GM12878 (cell line): ENCODE results near the gene WDR38. TPM values are rescaled to one million over a fixed set of nuclear protein-coding genes. Genes with fewer than 3 reads are reported as not detected.

Experiments
- ATAC-seq: fragments of 200-7000 bp; cut with Tn5 transposase; 3 replicates; pipeline ENCODE4 v1.9.1; 2020; ENCODE audit warnings: mild to moderate bottlenecking, moderate library complexity
- BruUV-seq: library from RNA; stranded (reverse); fragments of 400-500 nt; replicated peaks from 2 replicates; lab custom pipeline; 2021; lab: Mats Ljungman, UMichigan
- CTCF ChIA-PET: fragments of 300-600 bp; sonication (Branson Sonifier 250); formaldehyde crosslinking; extraction: SDS; loops from one replicate; lab custom pipeline; 2021; ENCODE audit warnings: inconsistent platforms; lab: Yijun Ruan, JAX
- POLR2A ChIA-PET: fragments of 350-600 bp; formaldehyde crosslinking; extraction: SDS; loops from one replicate; lab custom pipeline; 2021; ENCODE audit warnings: inconsistent platforms; lab: Charles Lee
- RAD21 ChIA-PET: fragments of 300-600 bp; sonication (Branson Sonifier 250); formaldehyde crosslinking; loops from one replicate; lab custom pipeline; 2023; ENCODE audit warnings: antibody characterized with exemption; ENCODE audit not compliant: unreplicated experiment; lab: Charles Lee
- SMC1A ChIA-PET: fragments of 300-600 bp; sonication (Branson Sonifier 250); formaldehyde crosslinking; loops from one replicate; lab custom pipeline; 2023; ENCODE audit not compliant: unreplicated experiment, uncharacterized antibody; lab: Charles Lee
- DNase-seq: peaks from one replicate; pipeline ENCODE4 v3.0.0-alpha.2; 2011; ENCODE audit warnings: low read depth, low spot score
- FAIRE-seq: peaks from 3 replicates; lab custom pipeline; 2011; peaks lifted over from hg19 to GRCh38; lab: Jason Lieb, UNC
- H2AFZ ChIP-seq: 2 replicates; pipeline ENCODE4 v1.6.0; 2011; ENCODE audit warnings: low read depth, low read length, control low read depth; ENCODE audit not compliant: control insufficient read depth
- H3K27ac ChIP-seq: 2 replicates; pipeline ENCODE4 v1.5.1; 2011; ENCODE audit warnings: control low read depth; ENCODE audit not compliant: control insufficient read depth, insufficient read depth
- H3K27me3 ChIP-seq, 2 experiments: replicated peaks in 1 of 2; 2 replicates each; pipeline versions ENCODE4 v1.6.0 to v1.6.1; 2011; ENCODE audit warnings: low read length in 1 of 2; ENCODE audit not compliant: control insufficient read depth in 2 of 2, insufficient read depth in 2 of 2
- H3K36me3 ChIP-seq, 2 experiments: 2 replicates each; pipeline ENCODE4 v1.5.1; 2011; ENCODE audit warnings: low read length in 1 of 2; ENCODE audit not compliant: control insufficient read depth in 2 of 2, insufficient read depth in 2 of 2
- H3K4me1 ChIP-seq: 2 replicates; pipeline ENCODE4 v1.6.1; 2011; ENCODE audit warnings: mild to moderate bottlenecking, low read length, moderate library complexity, mixed read lengths; ENCODE audit not compliant: control insufficient read depth, insufficient read depth
- H3K4me2 ChIP-seq: 2 replicates; pipeline ENCODE4 v1.6.0; 2011; ENCODE audit warnings: control low read depth; ENCODE audit not compliant: control insufficient read depth, insufficient read depth
- H3K4me3 ChIP-seq: fragments of 200-600 bp; sonication (generic); 2 replicates; pipeline ENCODE4 v1.5.1; 2016
- H3K79me2 ChIP-seq: 2 replicates; pipeline ENCODE4 v1.6.0; 2011; ENCODE audit warnings: low read length; ENCODE audit not compliant: control insufficient read depth, insufficient read depth
- H3K9ac ChIP-seq: 2 replicates; pipeline ENCODE4 v1.8.0; 2011; ENCODE audit warnings: low read length, control low read depth, mixed read lengths; ENCODE audit not compliant: control insufficient read depth, insufficient read depth
- H3K9me3 ChIP-seq: replicated peaks from 3 replicates; pipeline ENCODE4 v1.5.1; 2011; ENCODE audit warnings: mild to moderate bottlenecking, low read length; ENCODE audit not compliant: control insufficient read depth, insufficient read depth
- H4K20me1 ChIP-seq: 2 replicates; pipeline ENCODE4 v1.6.0; 2011; ENCODE audit not compliant: control insufficient read depth, insufficient read depth
- CREB1 ChIP-seq: IDR thresholded peaks from 2 replicates; pipeline ENCODE4 v1.6.1; 2012; ENCODE audit warnings: low read depth, mild to moderate bottlenecking, inconsistent platforms
- MEF2A ChIP-seq: IDR thresholded peaks from 2 replicates; pipeline ENCODE4 v1.6.1; 2011; ENCODE audit warnings: low read depth, mild to moderate bottlenecking, low read length, moderate library complexity; ENCODE audit not compliant: insufficient read depth
- WGBS: methylation state at CpG from one replicate; pipeline ENCODE4 v1.1.6; 2016; ENCODE audit warnings: low lambda C conversion rate; ENCODE audit not compliant: insufficient replicate concordance, insufficient coverage; ENCODE audit errors: missing lambda C conversion rate; 5-methylcytosine and 5-hydroxymethylcytosine counted together
- in situ Hi-C: fragments of 300-500 bp; cut with MboI; formaldehyde crosslinking; loops from 9 replicates; pipeline ENCODE4 v1.14.3; 2018; ENCODE audit warnings: mixed read lengths
- intact Hi-C: fragments of 100-400 bp; cut with micrococcal nuclease; formaldehyde crosslinking; loops from one replicate; pipeline ENCODE4 v1.14.2; 2022; ENCODE audit not compliant: unreplicated experiment
- polyA plus RNA-seq, 11 experiments: library from polyadenylated mRNA; depleted of rRNA in 4 of 11; unstranded in 6 of 11; stranded (reverse) in 5 of 11; fragments of >200 nt; fragmentation: Nextera tagmentation in 4 of 11; fragmentation: Illumina TruSeq in 1 of 11; extraction: Ambion mirVana in 4 of 11; extraction: Trizol in 1 of 11; gene quantifications; 1 replicate in 1 of 11; 2 replicates in 10 of 11; pipeline versions ENCODE4 v1.2.1 to v1.2.3, GENCODE V29; 2011 to 2016; ENCODE audit warnings: inconsistent platforms in 2 of 11, missing spikeins in 2 of 11, low read depth in 1 of 11
- total RNA-seq, 4 experiments: library from RNA; depleted of rRNA in 3 of 4; stranded (reverse); fragments of >200 nt in 3 of 4; fragmentation: Illumina TruSeq in 1 of 4; extraction: Trizol in 1 of 4; gene quantifications; 2 replicates each; pipeline versions ENCODE4 v1.2.1 to v1.2.3, GENCODE V29; 2013 to 2021
- TF ChIP-seq, protein P1 (sequence below): fragments of 450-650 bp; IDR thresholded peaks from 2 replicates; pipeline ENCODE4 v1.6.1; 2018; ENCODE audit warnings: borderline replicate concordance, mild to moderate bottlenecking; ENCODE audit not compliant: partially characterized antibody
- TF ChIP-seq, protein P2 (sequence below): fragments of 450-650 bp; formaldehyde crosslinking; IDR thresholded peaks from 2 replicates; pipeline ENCODE4 v1.4.0; 2020; ENCODE audit warnings: mild to moderate bottlenecking, moderate library complexity

Gene WDR38
- total and polyA plus RNA-seq, 10 of the 15 experiments (the other 5 are each of a cell fraction or from before 2014, with no cell fraction given) = not detected

DNA sequence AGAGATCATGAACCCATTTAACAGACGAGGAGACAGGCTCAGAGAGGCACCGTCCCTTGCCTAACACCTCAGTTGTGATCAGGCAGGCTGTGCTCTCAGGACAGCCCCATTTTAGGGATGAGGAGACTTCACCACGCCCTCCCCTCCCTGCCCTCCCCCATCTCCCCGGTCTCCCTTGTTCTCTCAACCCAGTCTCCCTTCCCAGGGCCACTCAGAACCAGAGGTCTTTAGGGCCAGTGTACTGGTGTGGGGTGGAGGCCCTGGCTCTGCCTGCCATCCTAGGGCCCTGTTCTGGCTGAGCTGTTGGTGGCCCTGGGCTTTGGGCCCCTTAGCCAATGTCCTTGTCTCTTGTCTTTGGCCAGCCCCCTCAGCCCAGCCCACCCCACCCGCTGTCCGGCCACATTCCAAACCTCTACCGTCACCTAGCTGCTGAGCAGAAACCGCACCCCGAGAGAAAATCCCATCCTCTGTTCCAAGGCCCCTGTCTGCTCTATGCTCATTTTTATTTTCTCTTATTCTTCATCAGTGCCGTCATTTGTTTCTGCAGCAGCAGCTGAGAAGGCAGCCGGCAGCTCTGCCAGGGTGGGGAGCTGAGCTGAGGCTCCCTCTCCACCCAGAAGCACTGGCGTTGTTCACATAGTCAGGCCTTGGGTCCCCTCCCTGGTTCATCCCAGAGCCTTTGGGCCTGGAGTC lies 42.5 kb upstream of the WDR38 start (continued):
- TF ChIP-seq, protein P1, sequence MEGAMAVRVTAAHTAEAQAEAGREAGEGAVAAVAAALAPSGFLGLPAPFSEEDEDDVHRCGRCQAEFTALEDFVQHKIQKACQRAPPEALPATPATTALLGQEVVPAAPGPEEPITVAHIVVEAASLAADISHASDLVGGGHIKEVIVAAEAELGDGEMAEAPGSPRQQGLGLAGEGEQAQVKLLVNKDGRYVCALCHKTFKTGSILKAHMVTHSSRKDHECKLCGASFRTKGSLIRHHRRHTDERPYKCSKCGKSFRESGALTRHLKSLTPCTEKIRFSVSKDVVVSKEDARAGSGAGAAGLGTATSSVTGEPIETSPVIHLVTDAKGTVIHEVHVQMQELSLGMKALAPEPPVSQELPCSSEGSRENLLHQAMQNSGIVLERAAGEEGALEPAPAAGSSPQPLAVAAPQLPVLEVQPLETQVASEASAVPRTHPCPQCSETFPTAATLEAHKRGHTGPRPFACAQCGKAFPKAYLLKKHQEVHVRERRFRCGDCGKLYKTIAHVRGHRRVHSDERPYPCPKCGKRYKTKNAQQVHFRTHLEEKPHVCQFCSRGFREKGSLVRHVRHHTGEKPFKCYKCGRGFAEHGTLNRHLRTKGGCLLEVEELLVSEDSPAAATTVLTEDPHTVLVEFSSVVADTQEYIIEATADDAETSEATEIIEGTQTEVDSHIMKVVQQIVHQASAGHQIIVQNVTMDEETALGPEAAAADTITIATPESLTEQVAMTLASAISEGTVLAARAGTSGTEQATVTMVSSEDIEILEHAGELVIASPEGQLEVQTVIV = no peak
- TF ChIP-seq, protein P2, sequence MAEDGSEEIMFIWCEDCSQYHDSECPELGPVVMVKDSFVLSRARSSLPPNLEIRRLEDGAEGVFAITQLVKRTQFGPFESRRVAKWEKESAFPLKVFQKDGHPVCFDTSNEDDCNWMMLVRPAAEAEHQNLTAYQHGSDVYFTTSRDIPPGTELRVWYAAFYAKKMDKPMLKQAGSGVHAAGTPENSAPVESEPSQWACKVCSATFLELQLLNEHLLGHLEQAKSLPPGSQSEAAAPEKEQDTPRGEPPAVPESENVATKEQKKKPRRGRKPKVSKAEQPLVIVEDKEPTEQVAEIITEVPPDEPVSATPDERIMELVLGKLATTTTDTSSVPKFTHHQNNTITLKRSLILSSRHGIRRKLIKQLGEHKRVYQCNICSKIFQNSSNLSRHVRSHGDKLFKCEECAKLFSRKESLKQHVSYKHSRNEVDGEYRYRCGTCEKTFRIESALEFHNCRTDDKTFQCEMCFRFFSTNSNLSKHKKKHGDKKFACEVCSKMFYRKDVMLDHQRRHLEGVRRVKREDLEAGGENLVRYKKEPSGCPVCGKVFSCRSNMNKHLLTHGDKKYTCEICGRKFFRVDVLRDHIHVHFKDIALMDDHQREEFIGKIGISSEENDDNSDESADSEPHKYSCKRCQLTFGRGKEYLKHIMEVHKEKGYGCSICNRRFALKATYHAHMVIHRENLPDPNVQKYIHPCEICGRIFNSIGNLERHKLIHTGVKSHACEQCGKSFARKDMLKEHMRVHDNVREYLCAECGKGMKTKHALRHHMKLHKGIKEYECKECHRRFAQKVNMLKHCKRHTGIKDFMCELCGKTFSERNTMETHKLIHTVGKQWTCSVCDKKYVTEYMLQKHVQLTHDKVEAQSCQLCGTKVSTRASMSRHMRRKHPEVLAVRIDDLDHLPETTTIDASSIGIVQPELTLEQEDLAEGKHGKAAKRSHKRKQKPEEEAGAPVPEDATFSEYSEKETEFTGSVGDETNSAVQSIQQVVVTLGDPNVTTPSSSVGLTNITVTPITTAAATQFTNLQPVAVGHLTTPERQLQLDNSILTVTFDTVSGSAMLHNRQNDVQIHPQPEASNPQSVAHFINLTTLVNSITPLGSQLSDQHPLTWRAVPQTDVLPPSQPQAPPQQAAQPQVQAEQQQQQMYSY (CRISPR knock-in tag) = no peak

DNA sequence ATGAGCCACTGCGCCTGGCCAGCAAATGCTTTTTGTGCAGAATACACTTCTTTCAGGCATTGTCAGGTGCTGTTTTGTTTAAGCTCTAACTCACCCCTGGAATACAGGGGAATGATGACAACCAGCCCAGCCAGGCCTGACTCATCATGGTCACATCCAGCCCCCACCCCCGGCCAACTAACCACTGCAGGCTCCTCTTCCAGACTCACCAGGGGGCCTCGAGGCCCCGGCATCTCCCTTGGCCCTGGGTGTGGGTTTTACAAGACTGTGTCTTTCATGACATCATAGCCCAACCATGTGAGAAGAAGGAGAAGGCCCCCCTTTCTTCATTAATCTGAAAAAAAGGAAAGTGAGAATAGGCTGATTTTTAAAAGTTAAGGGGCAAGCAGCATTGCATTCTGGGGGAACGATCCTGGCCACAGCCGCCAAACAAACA lies 40.8 kb upstream of the WDR38 start:
- ChIA-PET POLR2A (interaction anchor here (0.9 kb wide), 1 partner anchor 79 kb away, joined by 3 read pairs; no protein-coding TSS in a partner anchor), SMC1A (no interaction called here), RAD21 (interaction anchor here (0.6 kb wide), 1 partner anchor 10 kb away, joined by 3 read pairs; no protein-coding TSS in a partner anchor), CTCF (interaction anchor here (0.7 to 1.0 kb wide), 2 partner anchors 28 to 47 kb away, joined by 3 read pairs; no protein-coding TSS in a partner anchor)
- ATAC-seq (no peak; the same call in 2 of the 3 replicates), DNase-seq (no peak), FAIRE-seq (no peak)
- no peak overlapping the region for H2AFZ ChIP-seq
- H3K4me1 ChIP-seq = no peaks in the 10 kb centered on the region
- no peaks in the 10 kb centered on the region for H4K20me1 ChIP-seq
- TF ChIP-seq MEF2A (no peak), CREB1 (0 out of 2 replicates have a peak, but pooled peaks have one; percentile 28)
- WGBS = 64% methylated on average over 6 of the region's 6 CpGs
- H3K36me3 ChIP-seq = no peaks in the 10 kb centered on the region
- intact Hi-C loops (no loop called here), in situ Hi-C loops (no loop called here)
- BruUV-seq = no TSS peak
- no peaks in the 10 kb centered on the region for H3K9me3 ChIP-seq
- H3K27ac ChIP-seq = no peak overlapping the region
- no peaks in the 10 kb centered on the region for H3K27me3 ChIP-seq
- no peak overlapping the region for H3K9ac ChIP-seq
- H3K4me2 ChIP-seq = no peak overlapping the region
- H3K4me3 ChIP-seq = no peak overlapping the region
- H3K79me2 ChIP-seq = no peaks in the 10 kb centered on the region
